Measurements from ENCODE around the gene COL27A1. TPM values are rescaled to one million over a fixed set of nuclear protein-coding genes. Genes with fewer than 3 reads are reported as not detected.

COL27A1 gene
- total RNA-seq, 1 donor from 2014 or later, result 65.1 TPM

DNA sequence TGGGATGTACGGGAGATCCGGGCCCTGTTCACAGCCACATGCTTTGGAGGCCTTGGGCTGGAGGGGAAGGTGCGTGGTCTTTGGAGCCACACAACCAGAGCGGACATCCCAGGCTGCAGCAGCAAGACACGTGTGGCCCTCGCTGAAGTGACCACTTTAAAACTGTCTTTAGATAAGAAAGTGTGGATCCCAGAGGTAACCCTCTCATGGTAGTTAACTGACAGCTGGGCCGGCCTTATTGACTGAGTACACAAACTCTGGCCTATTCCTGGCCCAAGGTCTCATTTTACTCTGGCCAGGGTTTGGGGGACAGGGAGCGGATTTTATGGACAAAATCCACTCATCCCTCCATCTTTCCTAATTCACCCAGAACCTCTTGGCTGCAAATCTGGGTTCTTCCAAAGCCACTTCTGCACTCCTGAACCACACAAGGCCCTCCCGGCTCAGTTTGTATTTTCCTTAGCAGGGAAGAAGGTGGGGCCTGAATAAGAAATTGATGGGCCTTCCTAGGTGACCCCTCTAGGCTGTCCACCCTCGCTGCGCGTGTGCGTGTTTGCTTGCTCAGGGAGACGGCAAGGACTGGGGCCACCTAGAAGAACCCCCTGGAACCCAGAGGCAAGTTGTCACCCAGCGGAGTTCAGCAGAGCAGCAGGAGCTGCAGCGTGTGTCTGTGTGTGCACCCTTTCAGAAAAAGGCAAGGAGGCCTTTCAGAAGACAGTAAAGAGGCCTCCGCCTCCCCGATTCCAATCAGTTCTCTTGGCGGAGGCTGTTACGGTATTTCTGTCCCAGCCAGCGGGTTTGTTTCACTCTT is 94.3 kb downstream of the COL27A1 start:
- no peak overlapping the region for H3K4me3 Mint-ChIP-seq
- TF ChIP-seq, protein P1, sequence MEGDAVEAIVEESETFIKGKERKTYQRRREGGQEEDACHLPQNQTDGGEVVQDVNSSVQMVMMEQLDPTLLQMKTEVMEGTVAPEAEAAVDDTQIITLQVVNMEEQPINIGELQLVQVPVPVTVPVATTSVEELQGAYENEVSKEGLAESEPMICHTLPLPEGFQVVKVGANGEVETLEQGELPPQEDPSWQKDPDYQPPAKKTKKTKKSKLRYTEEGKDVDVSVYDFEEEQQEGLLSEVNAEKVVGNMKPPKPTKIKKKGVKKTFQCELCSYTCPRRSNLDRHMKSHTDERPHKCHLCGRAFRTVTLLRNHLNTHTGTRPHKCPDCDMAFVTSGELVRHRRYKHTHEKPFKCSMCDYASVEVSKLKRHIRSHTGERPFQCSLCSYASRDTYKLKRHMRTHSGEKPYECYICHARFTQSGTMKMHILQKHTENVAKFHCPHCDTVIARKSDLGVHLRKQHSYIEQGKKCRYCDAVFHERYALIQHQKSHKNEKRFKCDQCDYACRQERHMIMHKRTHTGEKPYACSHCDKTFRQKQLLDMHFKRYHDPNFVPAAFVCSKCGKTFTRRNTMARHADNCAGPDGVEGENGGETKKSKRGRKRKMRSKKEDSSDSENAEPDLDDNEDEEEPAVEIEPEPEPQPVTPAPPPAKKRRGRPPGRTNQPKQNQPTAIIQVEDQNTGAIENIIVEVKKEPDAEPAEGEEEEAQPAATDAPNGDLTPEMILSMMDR (conservative IDR thresholded peaks at IDR 0.05), result no peak

DNA sequence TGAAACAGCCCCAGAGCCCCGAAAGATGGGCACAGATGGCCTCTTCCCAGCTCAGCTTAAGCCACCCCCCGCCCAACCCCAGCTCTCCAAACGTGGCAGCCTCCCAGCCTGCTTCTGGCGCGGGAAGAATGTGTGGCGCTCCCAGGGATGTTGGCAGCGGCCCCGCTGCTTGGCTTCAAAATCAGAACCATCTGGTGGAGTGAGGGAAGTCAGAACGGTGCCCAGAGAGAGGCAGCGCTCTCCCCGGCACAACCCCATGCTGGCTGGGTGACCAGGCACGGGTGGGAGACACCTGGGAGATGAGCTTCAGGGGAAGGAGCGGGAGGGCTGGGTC is 94.9 kb downstream of the COL27A1 start:
- Mint-ChIP-seq H3K4me3 (no peak overlapping the region), H3K9me3 (no peaks in the 10 kb centered on the region), H3K36me3 (peaks cover 3% of the 10 kb centered on the region), H3K27me3 (no peaks in the 10 kb centered on the region), H3K27ac (no peak overlapping the region), H3K4me1 (ENCODE audit: unreplicated experiment) (peaks cover 4% of the 10 kb centered on the region)
- DNase-seq (ENCODE audit: extremely low spot score, unreplicated experiment), result no peak
- TF ChIP-seq, protein P1 (conservative IDR thresholded peaks at IDR 0.05), result no peak

More for the DNA sequence above, 94.3 kb downstream of the COL27A1 start:
- peaks cover 3% of the 10 kb centered on the region for H3K36me3 Mint-ChIP-seq
- H3K27ac Mint-ChIP-seq, result no peak overlapping the region
- H3K4me1 Mint-ChIP-seq (ENCODE audit: unreplicated experiment), result peaks cover 4% of the 10 kb centered on the region
- no peaks in the 10 kb centered on the region for H3K27me3 Mint-ChIP-seq
- no peak for DNase-seq (ENCODE audit: extremely low spot score, unreplicated experiment)
- H3K9me3 Mint-ChIP-seq, result no peaks in the 10 kb centered on the region

DNA sequence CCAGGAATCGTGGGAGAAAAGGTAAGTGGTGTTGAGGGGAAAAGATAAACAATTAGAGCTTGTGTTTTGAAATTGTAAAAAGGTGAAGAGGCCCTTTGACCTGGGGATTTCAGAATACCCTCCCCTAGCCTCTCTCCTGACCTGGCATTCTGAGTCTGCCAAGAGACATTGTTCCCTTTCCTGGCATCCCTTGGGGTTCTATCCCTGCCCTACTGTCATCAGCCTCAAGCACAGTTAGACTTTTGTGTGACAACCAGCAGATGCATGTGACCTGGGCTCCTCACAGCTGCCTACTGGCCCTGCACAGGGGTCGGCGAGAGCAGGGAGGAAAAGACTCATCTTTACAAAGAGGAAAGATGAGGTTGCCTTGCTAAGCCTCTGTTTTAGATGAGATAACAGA is 95.3 kb downstream of the COL27A1 start:
- Mint-ChIP-seq H3K9me3 (no peaks in the 10 kb centered on the region), H3K4me1 (ENCODE audit: unreplicated experiment) (peaks cover 4% of the 10 kb centered on the region), H3K4me3 (no peak overlapping the region), H3K27ac (no peak overlapping the region), H3K27me3 (no peaks in the 10 kb centered on the region), H3K36me3 (peaks cover 3% of the 10 kb centered on the region)
- TF ChIP-seq, protein P1 (conservative IDR thresholded peaks at IDR 0.05), result no peak
- DNase-seq (ENCODE audit: extremely low spot score, unreplicated experiment), result no peak

DNA sequence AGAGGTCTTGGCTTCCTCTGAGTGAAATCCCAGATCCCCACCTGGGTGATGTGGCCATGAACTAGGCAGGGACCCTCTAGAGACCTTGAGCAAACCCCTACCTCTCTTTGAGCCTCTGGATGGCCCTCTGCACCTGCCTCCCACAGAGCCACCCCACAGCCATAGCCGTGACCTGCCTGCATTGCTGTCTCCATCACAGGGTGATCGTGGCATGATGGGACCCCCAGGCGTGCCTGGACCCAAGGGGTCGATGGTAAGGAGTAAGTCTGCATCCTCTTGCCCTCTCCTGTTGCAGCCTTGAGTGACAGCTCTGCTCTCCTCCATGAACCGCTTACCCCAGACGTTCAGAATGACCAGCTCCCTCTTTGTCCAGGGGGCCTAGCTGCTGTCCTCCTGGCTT is 97.1 kb downstream of the COL27A1 start:
- Mint-ChIP-seq H3K9me3 (no peaks in the 10 kb centered on the region), H3K4me3 (no peak overlapping the region), H3K27me3 (no peaks in the 10 kb centered on the region), H3K4me1 (ENCODE audit: unreplicated experiment) (peaks cover 8% of the 10 kb centered on the region), H3K36me3 (peaks cover 3% of the 10 kb centered on the region), H3K27ac (no peak overlapping the region)
- no peak for DNase-seq (ENCODE audit: extremely low spot score, unreplicated experiment)
- TF ChIP-seq, protein P1 (conservative IDR thresholded peaks at IDR 0.05), result no peak

DNA sequence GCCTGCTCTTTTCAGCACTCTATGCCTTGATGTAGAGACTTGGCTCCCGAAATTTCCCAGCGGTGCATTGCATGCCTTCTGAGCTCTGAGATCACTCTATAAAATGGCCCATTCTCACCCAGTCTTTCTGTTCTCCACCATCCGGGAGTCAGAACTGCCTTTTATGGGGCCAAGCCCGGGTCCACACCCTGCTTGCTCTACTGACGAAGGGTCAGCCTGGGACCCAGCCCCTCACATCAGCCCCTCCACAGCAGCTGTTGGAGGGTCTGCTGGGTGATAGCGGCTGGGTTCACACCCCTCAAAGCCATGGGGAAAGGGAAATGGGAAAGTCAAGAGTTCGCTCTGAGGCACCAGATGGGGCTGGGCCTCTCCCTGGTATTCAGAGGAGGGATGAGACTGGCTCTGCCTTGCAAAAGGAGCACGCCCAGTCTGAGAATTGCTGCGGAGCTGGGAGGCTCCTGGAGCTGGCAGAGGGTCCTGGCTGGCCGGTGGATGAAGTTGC is 101.5 kb downstream of the COL27A1 start:
- Mint-ChIP-seq H3K4me1 (ENCODE audit: unreplicated experiment) (peaks cover 4% of the 10 kb centered on the region), H3K36me3 (no peaks in the 10 kb centered on the region), H3K9me3 (no peaks in the 10 kb centered on the region), H3K4me3 (no peak overlapping the region), H3K27ac (no peak overlapping the region), H3K27me3 (no peaks in the 10 kb centered on the region)
- no peak for DNase-seq (ENCODE audit: extremely low spot score, unreplicated experiment)
- TF ChIP-seq, protein P1 (conservative IDR thresholded peaks at IDR 0.05), result no peak

Measured in type B pancreatic cell (in vitro differentiated cells).